OCI-LY1 (cell line): ENCODE data around the gene PRRC2C.

Source experiments
- CTCF ChIP-seq: fragments of 200-600 bp; sonication (generic), shearing (Covaris generic); IDR thresholded peaks from 2 replicates; pipeline ENCODE4 v1.5.1; 2017; ENCODE audit warnings: mild to moderate bottlenecking, antibody characterized with exemption, low read length, moderate library complexity, mixed read lengths
- EZH2 ChIP-seq: fragments of 200-600 bp; sonication (generic), shearing (Covaris generic); IDR thresholded peaks from 2 replicates; pipeline ENCODE4 v1.8.0; 2017; ENCODE audit warnings: borderline replicate concordance, mixed run types, mild to moderate bottlenecking, antibody characterized with exemption, low read length, moderate library complexity, mixed read lengths

DNA sequence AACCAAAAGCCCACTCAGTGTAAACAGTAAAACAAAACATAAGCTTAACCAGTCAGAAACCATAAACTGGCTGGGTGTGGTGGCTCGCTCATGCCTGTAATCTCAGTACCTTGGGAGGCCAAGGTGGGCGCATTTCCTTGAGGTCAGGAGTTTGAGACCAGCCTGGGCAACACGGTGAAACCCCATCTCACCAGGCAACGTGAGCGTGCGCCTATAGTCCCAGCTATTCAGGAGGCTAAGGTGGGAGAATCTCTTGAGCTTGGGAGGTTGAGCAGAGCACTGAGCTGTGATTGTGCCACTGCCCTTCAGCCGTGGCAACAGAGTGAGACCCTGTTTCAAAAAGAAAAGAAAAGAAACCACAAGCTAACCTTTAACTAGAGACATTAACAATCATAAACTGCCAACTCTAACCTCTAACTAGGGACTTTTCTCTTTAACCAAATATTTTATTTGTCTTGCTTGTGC lies 13.1 kb upstream of the PRRC2C start:
- TF ChIP-seq CTCF: no peak
- TF ChIP-seq EZH2: no peak
